Measurements from ENCODE around the gene NOC4L.

The NOC4L gene

GRCh38 chr12:132201391-132202120 is 57.3 kb downstream of the NOC4L start:
- no peak for DNase-seq (ENCODE audit: low read depth)
- in situ Hi-C loops (cut with HindIII; ENCODE audit: low sequenced_read_pairs) = no loop called here
- TF ChIP-seq CTCF (IDR thresholded peaks at IDR 0.05; ENCODE audit: low read depth, low read length, missing control alignments) = no peak
- H3K4me3 ChIP-seq (ENCODE audit: low read depth, low read length) = no peak overlapping the region

Data from astrocyte of the cerebellum (primary cell).